Endothelial cell of hepatic sinusoid (primary cell): ENCODE data around the gene FUNDC1.
"Not testable (repeated sequence)": the region's sequence is repeated elsewhere in the genome, so short reads cannot be mapped to it uniquely, and the experiment has no call there.

Experiments
- in situ Hi-C: cut with HindIII; loops from 2 replicates; pipeline ENCODE4 v1.10.0; 2017; ENCODE audit warnings: low sequenced_read_pairs

Gene FUNDC1

DNA sequence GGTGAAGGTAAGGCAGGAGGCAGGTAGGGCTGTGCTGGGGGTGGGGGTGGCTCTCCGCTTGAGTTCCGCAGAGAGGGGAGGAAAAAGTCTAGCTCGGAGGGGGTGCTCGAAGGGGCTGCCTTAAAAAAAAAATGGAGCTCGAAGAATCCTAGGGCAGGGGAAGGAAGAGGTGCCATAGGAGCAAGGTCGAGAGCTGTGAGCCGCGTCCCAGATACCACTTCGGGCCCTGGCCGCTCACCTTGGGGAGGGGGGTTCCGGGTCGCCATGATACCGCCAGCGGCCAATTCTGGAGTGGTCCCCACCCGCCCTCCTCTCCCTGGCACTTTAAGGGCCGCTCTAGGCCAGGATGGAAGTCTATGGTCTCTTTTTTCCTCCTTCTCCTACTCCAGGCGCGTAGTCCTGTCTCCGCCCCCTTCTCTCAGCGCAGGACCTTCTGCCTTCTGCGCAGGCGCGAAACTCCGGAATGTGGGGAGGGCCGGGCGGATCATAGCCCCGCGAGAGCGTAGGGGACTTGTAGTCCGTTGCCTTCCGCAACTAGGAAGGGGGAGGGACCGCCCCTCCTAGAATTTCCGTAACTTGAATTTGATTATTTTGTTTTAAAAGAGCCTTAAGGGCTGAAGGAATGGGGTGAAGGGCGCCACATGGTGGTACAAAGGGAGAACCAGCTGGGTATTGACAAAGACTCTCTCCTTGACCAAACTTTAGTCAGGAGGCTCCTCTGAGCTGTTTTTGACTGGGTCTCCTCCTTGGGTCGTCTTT is at the start of gene FUNDC1:
Gene FUNDC1 (minus strand): TSS at position 293 of the 759 bp plus-strand sequence. CDS start 27 bp downstream, at position 266.
- in situ Hi-C loops = no loop called here

GRCh38 chrX:44585866-44586265 is 43.2 kb upstream of the FUNDC1 start:
- in situ Hi-C loops = no loop called here

GRCh38 chrX:44580466-44580865 is 37.8 kb upstream of the FUNDC1 start:
- in situ Hi-C loops = no loop called here

DNA sequence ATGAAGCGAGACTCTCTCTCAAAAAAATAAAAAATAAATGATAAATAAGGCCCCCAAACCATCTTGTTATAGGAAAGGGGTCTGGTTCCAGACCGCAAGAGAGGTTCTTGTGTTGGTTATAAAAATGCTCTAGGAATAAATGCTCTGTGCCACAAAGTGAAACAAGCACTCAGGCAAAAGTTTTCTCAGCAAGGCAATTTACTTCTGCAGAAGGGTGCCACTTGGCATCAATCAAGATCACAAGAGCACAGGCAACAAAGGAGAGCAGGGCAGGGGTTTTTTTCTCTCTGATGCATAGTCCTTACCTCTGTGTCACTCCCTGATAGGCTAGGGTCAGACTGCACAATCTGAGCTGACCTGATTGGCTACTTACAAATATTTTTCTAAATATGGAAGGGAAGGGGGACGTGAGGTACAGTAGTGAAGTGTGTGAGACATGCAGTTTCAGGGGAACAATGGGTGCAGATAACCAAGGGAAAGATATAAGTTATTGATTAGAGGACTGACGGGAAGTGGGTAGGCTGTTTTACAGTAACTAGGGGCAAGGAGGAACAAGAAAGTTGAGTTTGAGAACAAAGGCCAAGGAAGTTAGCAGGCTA is 29.8 kb upstream of the FUNDC1 start:
- in situ Hi-C loops = no loop called here

GRCh38 chrX:44570522-44570921 is 27.9 kb upstream of the FUNDC1 start:
- in situ Hi-C loops = no loop called here

DNA sequence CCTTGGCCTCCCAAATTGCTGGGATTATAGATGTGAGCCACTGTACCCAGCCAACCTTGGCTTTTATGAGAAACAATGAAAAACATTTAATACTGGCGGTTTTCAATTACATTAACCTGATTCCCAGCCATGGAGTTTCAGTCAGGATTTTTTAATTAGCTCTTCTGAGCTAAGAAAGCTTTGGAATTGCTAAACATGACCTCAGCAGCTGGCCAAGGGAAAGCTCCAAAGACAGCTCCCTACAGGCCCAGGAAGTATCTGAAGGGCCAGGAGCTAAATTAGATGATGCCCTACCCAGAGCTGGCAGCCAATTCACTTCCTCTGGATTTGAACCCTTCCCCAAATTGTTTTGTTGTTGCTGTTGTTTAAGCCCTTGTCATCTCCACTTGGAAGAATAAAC is 26.5 kb upstream of the FUNDC1 start:
- in situ Hi-C loops = no loop called here

DNA sequence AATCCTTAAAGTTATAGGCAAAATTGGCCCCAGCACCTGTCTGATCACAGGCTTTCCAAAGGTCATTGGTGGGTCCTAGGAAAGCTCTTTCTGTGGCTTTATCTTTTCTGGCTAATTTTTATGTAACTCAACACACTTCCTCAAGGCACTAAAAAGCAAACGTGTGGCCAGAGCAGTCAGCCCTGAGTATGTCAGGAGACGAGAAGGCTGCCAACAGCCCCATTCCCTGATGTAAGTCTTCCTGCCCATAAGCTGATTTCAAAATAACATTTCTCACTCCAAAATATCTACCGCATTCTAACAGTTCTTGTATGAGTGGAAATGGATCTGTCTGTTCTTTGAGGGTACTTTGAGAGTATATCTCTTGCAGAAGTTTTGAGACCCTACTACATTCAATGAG is 25.5 kb upstream of the FUNDC1 start:
- in situ Hi-C loops = no loop called here

DNA sequence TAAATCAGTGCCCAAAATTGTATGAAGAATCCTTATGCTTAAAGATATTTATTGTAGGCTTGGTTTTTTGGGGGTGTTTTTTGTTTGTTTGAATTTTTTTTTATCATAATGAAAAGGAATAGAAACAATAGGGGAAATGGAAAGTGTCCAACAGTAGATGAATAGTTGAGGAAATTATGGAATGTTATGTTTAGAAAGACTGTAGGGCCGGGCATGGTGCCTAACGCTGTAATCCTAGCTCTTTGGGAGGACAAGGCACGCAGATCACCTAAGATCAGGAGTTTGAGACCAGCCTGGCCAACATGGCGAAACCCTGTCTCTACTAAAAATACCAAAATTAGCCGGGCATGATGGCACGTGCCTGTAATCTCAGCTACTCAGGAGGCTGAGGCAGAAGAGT is 19.2 kb upstream of the FUNDC1 start:
- in situ Hi-C loops = not testable (repeated sequence)

DNA sequence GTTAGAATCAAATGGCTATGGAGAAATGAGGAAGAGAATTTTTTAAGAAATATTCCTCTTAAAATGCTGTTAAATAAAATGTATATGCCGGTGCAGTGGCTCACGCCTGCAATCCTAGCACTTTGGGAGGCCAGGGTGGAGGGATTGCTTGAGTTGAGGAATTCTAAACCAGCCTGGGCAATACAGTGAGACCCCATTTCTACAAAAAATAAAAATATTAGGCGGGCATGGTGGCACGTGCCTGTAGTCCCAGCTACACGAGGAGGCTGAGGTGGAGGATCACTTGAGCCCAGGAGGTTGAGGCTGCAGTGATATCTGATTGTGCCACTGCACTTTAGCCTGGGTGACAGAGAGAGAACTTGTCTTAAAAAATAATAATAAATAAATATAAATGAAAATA is 7.9 kb upstream of the FUNDC1 start:
- in situ Hi-C loops = no loop called here

DNA sequence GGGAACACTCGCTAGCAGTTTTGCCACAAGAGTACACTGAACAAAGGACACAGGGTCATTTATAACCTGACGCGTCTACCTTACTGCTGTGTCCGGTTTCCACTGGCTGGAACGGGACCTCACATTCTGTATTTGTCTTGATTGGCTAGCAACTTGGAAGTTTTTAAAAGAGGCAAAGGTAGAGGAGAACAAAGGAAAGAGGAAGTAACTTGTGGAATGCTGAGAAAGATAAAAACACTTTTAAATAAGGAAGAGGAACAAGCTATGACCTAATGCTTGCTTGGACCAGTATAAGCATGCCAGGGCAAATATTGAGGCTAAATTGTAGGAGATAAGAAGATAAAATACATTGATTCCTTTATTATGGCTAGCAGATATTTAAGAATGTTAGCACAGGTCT is 2.8 kb upstream of the FUNDC1 start:
- in situ Hi-C loops = not testable (repeated sequence)

GRCh38 chrX:44544036-44544435 is 1.4 kb upstream of the FUNDC1 start:
- in situ Hi-C loops = no loop called here

DNA sequence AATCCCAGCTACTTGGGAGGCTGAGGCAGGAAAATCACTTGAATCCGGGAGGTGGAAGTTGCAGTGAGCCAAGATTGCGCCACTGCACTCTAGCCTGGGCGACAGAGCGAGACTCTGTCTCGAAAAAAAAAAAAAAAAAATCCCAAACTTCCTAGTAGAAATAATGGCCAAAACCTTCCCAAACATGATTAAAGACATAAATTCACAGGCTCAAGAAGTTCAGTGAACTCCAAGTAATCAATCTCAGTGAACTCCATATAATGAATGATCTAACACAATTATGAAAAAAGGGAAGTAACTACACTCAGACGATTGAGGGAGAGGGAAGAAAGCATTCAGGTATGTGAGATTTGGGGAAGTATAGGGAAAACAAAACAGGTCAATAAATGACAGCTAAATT is 6.5 kb downstream of the FUNDC1 start:
- in situ Hi-C loops = no loop called here

GRCh38 chrX:44529310-44529709 is 13.3 kb downstream of the FUNDC1 start:
- in situ Hi-C loops = no loop called here

DNA sequence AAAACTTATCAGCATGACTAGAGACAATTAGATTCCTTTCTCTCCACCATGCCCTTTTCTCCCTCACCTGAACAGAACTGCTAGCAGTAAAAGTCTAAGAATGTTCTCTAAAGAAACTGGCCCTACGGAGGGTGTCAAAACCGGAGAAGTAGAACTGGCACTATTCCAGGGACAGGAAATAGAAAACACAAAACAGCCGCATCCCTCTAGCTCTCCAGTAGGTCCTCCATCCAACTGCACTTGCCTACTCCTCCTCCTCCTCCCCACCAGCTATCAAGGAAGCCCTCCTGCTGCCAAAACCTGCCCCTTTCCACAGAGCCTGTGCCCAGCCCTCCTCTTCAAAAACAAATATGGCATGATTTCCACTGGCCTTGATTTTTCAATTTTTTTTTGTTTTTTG is 28.4 kb downstream of the FUNDC1 start:
- in situ Hi-C loops = no loop called here

DNA sequence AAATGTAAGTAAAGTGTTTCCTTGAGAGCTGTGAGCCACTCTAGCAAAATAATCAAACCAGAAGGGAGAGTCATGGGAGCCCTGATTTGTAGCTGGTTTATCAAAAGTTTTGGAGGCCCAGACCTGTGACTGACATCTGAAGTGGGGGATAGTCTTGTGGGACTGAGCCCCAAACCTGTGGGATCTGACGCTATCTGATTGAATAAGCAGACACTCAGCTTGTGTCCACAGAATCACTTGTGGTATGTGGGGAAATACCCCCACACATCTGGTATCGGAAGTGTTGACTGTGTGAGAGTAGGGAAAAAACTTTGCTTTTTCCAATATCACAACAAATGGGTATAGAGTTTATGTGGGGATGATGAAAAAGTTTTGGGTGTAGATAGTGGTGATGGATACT is 35.4 kb downstream of the FUNDC1 start:
- in situ Hi-C loops = no loop called here

- in situ Hi-C loops = no loop called here
These were observed 36.0 kb downstream of the FUNDC1 start for GRCh38 chrX:44506678-44507077.

- in situ Hi-C loops = no loop called here
These were observed 39.1 kb downstream of the FUNDC1 start for GRCh38 chrX:44503560-44503959.

DNA sequence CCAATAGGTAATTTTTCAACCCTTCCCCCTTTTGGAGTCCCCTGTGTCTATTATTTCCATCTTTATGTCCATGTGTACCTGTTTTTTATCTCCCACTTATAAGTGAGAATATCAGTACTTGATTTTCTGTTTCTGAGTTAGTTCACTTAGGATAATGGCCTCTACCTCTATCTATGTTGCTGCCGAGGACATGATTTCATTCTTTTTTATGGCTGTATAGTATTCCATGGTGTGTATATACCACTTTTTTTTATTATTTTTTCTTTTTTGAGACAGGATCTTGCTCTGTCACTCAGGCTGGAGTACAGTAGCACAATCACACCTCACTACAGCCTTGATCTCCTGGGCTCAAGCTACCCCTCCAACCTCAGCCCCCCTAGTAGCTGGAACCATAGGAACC is 47.6 kb downstream of the FUNDC1 start:
- in situ Hi-C loops = no loop called here

- in situ Hi-C loops = no loop called here
These were observed 48.3 kb downstream of the FUNDC1 start for GRCh38 chrX:44494357-44494756.

- in situ Hi-C loops = no loop called here
These were observed 53.1 kb downstream of the FUNDC1 start for GRCh38 chrX:44489515-44489914.

GRCh38 chrX:44484607-44485146 is 58.0 kb downstream of the FUNDC1 start:
- in situ Hi-C loops = no loop called here

- in situ Hi-C loops = no loop called here
These were observed 58.6 kb downstream of the FUNDC1 start for GRCh38 chrX:44483965-44484606.
